ENCODE measurements around the gene FBXO8.

FBXO8 gene

DNA sequence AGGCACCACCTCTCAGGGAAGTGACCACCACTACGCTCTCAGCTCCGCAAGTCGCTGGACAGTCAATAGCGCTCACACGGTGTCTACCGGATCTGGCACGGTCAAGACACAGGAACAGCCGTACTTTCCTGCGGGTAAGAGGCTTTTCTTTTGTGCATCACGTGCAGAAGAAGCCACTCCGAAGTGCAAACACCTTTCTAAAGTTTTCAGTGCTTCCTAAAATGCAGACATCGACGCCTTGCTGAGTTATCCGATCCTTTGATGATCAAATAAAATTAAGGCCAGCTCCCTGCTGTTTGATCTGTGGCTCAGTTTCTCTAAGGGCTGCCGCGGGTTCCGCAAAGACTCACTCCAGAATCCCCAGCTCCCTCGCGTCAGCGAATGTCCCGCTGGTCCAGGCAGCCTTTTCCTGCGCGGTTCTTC is 71.8 kb downstream of the FBXO8 start:
- Mint-ChIP-seq H3K27me3 (peaks cover 85% of the 10 kb centered on the region), H3K9me3 (no peaks in the 10 kb centered on the region), H3K36me3 (ENCODE audit: insufficient read depth) (peaks cover 11% of the 10 kb centered on the region), H3K4me3 (peak overlapping the region; percentile 29), H3K27ac (ENCODE audit: low read depth) (no peak overlapping the region), H3K4me1 (peaks cover 36% of the 10 kb centered on the region)
- DNase-seq (ENCODE audit: low spot score in 2 of 2) (no peak), ATAC-seq (replicated peaks; ENCODE audit: extremely low read depth, poor library complexity, severe bottlenecking) (no peak)

DNA sequence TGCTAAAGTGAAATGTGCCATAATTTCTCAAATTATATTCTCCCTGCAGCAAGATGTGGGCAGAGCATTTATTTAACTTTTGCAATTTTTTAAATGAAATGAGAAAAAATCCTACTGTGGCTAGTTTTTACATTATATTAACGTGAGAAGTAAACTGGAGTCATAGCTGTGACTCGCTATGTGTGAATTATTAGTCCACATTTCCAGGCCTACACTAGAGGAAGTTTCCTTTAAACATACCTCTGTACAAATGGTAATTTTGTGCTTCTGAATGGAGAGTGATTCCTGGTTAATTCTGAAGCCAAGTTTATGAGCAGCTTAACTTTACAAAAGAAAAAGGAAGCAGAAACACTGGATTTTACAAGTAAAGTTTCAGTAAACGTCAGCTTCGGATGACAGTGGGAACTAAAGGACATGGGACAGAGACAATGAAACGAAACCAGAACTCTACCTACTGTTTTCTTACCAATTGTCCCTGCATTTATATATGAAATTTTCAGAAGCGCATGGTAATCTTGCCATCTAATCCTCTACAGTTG is 72.4 kb downstream of the FBXO8 start:
- DNase-seq (ENCODE audit: low spot score in 2 of 2) = no peak
- Mint-ChIP-seq H3K27ac (ENCODE audit: low read depth) (no peak overlapping the region), H3K36me3 (ENCODE audit: insufficient read depth) (peaks cover 8% of the 10 kb centered on the region), H3K4me1 (peaks cover 29% of the 10 kb centered on the region), H3K9me3 (no peaks in the 10 kb centered on the region), H3K4me3 (no peak overlapping the region), H3K27me3 (peaks cover 85% of the 10 kb centered on the region)
- no peak for ATAC-seq (replicated peaks; ENCODE audit: extremely low read depth, poor library complexity, severe bottlenecking)

DNA sequence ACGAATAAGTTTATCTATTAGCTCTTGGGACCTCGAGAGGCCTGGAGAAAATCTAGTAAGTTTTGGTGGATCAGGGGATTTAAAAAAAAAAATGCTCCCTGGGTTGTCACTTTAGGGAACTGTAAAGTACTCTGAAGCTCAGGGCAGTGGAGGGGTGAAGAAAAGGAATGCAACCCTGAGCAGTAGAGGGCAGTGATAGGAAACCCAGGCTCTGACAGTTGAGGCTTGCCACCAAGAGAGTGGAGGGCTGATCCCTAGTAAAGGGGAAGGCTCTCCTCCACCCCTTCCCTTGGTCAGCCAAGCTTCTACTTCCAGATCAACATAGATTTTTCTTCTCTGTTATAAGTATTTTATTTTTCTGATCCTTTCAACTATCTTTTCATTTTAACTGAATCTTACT is 73.1 kb downstream of the FBXO8 start:
- no peak for ATAC-seq (replicated peaks; ENCODE audit: extremely low read depth, poor library complexity, severe bottlenecking)

DNA sequence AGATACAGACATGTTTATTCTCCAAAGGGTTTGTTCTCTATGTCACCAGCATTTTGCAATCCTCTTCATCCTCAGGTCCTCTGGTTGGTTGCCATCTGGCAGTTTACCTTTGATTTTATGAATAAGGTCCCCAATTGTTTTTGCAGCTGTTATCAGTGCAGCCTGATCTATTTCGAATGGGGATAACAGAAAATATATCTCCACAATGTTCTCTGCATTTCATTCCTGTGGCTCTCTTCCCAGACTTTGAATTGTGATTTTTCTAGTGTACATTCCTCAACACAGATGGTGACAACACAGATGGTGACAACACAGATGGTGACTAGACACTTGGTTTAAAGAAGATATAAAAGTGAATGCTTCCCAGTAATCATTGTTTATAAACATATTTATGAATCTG is 74.1 kb downstream of the FBXO8 start:
- ATAC-seq (replicated peaks; ENCODE audit: extremely low read depth, poor library complexity, severe bottlenecking) (no peak), DNase-seq (ENCODE audit: low spot score in 2 of 2) (no peak)
- no peak overlapping the region for H3K4me3 Mint-ChIP-seq
- no peak overlapping the region for H3K27ac Mint-ChIP-seq (ENCODE audit: low read depth)
- no peaks in the 10 kb centered on the region for H3K9me3 Mint-ChIP-seq
- H3K36me3 Mint-ChIP-seq (ENCODE audit: insufficient read depth) = peaks cover 4% of the 10 kb centered on the region
- peaks cover 19% of the 10 kb centered on the region for H3K4me1 Mint-ChIP-seq
- peaks cover 84% of the 10 kb centered on the region for H3K27me3 Mint-ChIP-seq

More for the DNA sequence above, 73.1 kb downstream of the FBXO8 start:
- no peak for DNase-seq (ENCODE audit: low spot score in 2 of 2)
- no peak overlapping the region for H3K27ac Mint-ChIP-seq (ENCODE audit: low read depth)
- H3K36me3 Mint-ChIP-seq (ENCODE audit: insufficient read depth) = peaks cover 8% of the 10 kb centered on the region
- peaks cover 85% of the 10 kb centered on the region for H3K27me3 Mint-ChIP-seq
- peaks cover 26% of the 10 kb centered on the region for H3K4me1 Mint-ChIP-seq
- no peak overlapping the region for H3K4me3 Mint-ChIP-seq
- no peaks in the 10 kb centered on the region for H3K9me3 Mint-ChIP-seq

DNA sequence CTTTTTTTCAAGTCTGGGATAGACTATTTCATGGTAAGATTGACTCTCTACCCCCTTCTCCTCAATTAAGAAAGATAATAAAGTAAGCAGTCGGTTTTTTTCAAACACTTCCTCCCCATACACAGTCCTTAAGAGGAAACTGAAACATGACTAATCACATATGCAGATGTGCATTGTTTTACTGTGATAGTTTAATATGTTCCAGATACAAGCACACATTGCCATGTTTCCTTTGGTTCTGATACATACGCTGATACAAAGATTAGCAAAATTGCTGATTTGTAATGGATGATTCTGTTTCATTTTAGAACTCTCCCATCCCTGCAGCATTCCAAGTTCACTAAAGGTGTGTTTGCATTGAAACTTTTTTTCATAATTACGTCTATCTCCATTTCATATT is 76.1 kb downstream of the FBXO8 start:
- H3K4me3 Mint-ChIP-seq = no peak overlapping the region
- peaks cover 11% of the 10 kb centered on the region for H3K4me1 Mint-ChIP-seq
- ATAC-seq (replicated peaks; ENCODE audit: extremely low read depth, poor library complexity, severe bottlenecking) (no peak), DNase-seq (ENCODE audit: low spot score in 2 of 2) (no peak)
- H3K27me3 Mint-ChIP-seq = peaks cover 68% of the 10 kb centered on the region
- H3K9me3 Mint-ChIP-seq = no peaks in the 10 kb centered on the region
- H3K36me3 Mint-ChIP-seq (ENCODE audit: insufficient read depth) = peaks cover 4% of the 10 kb centered on the region
- H3K27ac Mint-ChIP-seq (ENCODE audit: low read depth) = no peak overlapping the region

DNA sequence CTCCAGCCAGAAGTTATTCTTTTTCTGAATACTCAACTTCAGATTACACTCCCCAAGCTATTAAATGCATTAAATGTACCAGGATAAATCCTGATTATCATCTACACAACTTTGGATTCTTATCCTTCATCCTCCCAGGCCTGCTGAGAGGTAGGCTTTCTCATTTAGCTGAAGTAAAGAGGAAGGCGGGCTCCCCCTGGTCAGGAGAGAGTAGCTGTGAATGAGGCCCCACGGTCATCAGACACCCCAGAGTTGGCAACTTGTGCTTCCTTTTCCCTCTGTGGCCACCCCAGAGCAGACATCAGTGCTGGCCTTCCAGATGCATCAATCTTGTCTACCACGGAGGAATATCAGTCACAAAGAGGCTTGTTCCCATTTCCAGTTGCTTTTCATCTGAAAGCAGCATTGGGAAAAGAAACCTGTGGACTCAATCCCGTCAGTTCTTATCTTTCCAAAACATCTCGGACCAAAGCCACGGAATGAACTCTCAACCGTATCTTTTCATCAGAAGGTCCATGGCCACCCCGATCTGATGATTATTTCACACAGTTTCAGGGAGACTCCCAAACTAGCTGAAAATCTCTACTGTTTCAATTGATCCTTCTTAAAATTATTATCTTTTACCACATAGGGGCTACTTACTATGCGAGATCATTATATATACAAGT is 79.2 kb downstream of the FBXO8 start:
- H3K9me3 Mint-ChIP-seq = no peaks in the 10 kb centered on the region
- DNase-seq (ENCODE audit: low spot score in 2 of 2) = no peak
- ATAC-seq (replicated peaks; ENCODE audit: extremely low read depth, poor library complexity, severe bottlenecking) = no peak
- peaks cover 45% of the 10 kb centered on the region for H3K27me3 Mint-ChIP-seq
- H3K27ac Mint-ChIP-seq (ENCODE audit: low read depth) = no peak overlapping the region
- H3K4me3 Mint-ChIP-seq = no peak overlapping the region
- no peaks in the 10 kb centered on the region for H3K36me3 Mint-ChIP-seq (ENCODE audit: insufficient read depth)
- no peaks in the 10 kb centered on the region for H3K4me1 Mint-ChIP-seq

DNA sequence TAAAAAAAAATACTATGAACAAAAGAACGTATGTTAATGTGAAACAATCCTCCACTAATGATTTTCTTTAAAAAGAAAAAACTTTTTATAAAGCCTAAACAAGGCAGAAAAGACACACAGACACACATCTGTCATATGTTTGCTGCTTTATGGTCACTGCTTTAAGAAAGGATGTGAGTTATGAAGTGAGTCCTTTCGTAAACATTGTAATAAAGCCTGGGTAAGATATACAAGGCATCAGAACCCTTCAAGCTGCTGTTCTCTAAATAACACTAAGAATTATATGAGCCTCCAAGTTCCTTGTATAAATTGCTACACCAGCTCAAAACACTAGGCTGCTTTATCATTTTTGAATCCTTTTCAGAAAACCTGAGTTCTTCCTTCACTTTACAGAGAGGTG is 81.6 kb downstream of the FBXO8 start:
- DNase-seq (ENCODE audit: low spot score in 2 of 2) (no peak), ATAC-seq (replicated peaks; ENCODE audit: extremely low read depth, poor library complexity, severe bottlenecking) (no peak)
- H3K27me3 Mint-ChIP-seq = peaks cover 58% of the 10 kb centered on the region
- no peak overlapping the region for H3K27ac Mint-ChIP-seq (ENCODE audit: low read depth)
- no peaks in the 10 kb centered on the region for H3K4me1 Mint-ChIP-seq
- no peaks in the 10 kb centered on the region for H3K9me3 Mint-ChIP-seq
- H3K4me3 Mint-ChIP-seq = no peak overlapping the region
- H3K36me3 Mint-ChIP-seq (ENCODE audit: insufficient read depth) = no peaks in the 10 kb centered on the region

DNA sequence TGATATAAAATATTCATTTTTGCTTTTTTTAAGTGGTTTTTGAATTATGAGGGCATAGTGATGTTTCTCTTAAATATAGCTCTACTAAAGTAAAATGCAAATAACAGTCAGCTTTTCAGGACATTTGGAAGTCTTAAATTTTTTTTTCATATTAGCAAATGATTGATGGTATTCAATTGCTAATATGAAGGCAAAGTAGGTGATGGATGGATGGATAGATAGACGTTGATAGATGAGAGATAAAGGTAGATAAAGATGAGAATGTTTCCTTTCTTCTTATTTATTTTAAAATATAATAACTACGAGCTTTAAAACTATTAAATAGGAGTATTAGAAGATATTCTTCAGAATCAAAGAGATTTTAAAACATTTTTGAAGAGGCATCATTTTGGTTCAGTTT is 83.7 kb downstream of the FBXO8 start:
- H3K4me1 Mint-ChIP-seq = no peaks in the 10 kb centered on the region
- ATAC-seq (replicated peaks; ENCODE audit: extremely low read depth, poor library complexity, severe bottlenecking) (no peak), DNase-seq (ENCODE audit: low spot score in 2 of 2) (no peak)
- H3K9me3 Mint-ChIP-seq = no peaks in the 10 kb centered on the region
- no peak overlapping the region for H3K27ac Mint-ChIP-seq (ENCODE audit: low read depth)
- H3K27me3 Mint-ChIP-seq = peaks cover 51% of the 10 kb centered on the region
- H3K36me3 Mint-ChIP-seq (ENCODE audit: insufficient read depth) = no peaks in the 10 kb centered on the region
- H3K4me3 Mint-ChIP-seq = no peak overlapping the region

DNA sequence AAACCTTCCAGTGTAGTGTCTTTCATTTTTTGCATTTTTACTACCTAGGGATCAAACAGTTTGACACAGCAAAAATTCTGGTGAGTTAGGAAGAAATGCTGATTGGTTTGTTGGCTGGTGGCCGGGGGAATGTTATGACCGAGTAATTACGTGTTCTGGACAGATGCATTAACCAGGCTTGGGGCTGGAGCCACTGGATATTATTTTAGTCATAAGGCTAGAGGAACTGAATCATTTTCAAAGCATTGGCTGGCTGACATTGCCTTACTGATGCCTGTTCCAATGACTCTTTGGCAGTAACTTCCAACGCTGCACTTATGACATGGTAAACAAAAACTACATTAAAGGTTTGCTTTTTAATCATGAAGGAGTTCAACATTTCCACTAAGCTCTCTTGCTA is 84.6 kb downstream of the FBXO8 start:
- ATAC-seq (replicated peaks; ENCODE audit: extremely low read depth, poor library complexity, severe bottlenecking) (no peak), DNase-seq (ENCODE audit: low spot score in 2 of 2) (no peak)
- Mint-ChIP-seq H3K9me3 (no peaks in the 10 kb centered on the region), H3K27ac (ENCODE audit: low read depth) (no peak overlapping the region), H3K27me3 (peaks cover 50% of the 10 kb centered on the region), H3K4me1 (no peaks in the 10 kb centered on the region), H3K36me3 (ENCODE audit: insufficient read depth) (no peaks in the 10 kb centered on the region), H3K4me3 (no peak overlapping the region)

DNA sequence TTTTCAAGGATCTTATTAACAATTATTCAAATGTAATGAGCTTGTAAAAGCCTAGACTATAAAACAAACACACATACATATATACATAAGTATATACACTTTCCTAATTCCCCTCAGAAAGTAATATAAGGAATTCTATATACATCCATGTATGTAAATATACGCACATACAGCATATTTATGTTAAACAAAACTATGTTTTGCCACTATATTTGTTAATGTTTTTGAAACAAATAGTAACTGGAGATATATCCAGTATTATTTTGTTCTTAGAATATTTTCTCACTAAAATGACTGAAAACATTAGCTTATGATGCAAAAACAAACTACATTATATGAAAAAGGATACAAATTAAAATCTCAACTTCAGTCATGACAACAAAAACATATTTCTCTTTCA is 85.1 kb downstream of the FBXO8 start:
- Mint-ChIP-seq H3K4me3 (no peak overlapping the region), H3K9me3 (no peaks in the 10 kb centered on the region), H3K27me3 (peaks cover 54% of the 10 kb centered on the region), H3K4me1 (no peaks in the 10 kb centered on the region), H3K27ac (ENCODE audit: low read depth) (no peak overlapping the region), H3K36me3 (ENCODE audit: insufficient read depth) (no peaks in the 10 kb centered on the region)
- DNase-seq (ENCODE audit: low spot score in 2 of 2) = no peak
- ATAC-seq (replicated peaks; ENCODE audit: extremely low read depth, poor library complexity, severe bottlenecking) = no peak

DNA sequence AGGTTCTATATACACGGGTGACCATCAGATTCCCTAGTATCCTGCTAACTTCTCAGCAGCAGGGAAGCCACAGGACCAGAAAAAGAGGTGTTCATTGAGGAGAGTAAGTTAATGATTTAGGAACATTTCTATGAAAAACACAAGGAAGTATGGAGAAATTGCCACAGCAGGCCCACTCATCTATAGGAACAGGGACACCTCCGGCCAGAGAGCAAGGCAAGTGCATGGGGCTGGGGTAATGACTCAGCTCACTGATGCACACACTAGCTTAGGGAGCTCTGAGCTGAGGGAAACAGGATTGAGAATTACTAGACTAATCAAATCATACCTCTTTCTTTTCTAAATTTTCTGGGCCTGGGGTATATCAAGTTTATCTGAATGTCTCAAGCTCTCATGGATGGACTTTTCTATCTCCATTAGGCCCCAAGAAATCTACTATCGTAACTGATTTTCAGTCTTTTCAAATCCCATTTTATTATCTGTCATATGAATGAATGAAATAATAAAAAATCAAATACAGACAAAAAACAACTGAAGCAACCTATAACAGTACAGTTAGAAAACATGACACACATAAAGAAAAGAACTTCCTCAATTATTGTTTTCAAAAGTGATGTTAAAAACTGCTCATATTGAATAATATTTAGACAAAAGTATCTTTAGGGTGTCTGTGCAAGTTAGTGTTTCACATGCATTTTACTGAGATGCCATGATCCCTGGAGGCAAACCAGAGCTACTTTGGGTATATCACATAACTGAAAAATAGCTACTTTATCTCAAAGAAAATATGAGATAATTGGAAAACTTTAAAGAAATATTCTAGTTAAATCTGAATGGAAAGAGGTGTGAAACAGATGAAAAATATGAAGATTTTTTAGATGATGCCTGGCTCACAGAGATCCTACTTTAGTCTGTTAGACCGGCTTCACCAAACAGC is 89.8 kb downstream of the FBXO8 start:
- H3K36me3 Mint-ChIP-seq (ENCODE audit: insufficient read depth) = no peaks in the 10 kb centered on the region
- H3K9me3 Mint-ChIP-seq = no peaks in the 10 kb centered on the region
- peaks cover 53% of the 10 kb centered on the region for H3K27me3 Mint-ChIP-seq
- DNase-seq (ENCODE audit: low spot score in 2 of 2) = no peak
- H3K27ac Mint-ChIP-seq (ENCODE audit: low read depth) = no peak overlapping the region
- no peak for ATAC-seq (replicated peaks; ENCODE audit: extremely low read depth, poor library complexity, severe bottlenecking)
- no peak overlapping the region for H3K4me3 Mint-ChIP-seq
- H3K4me1 Mint-ChIP-seq = no peaks in the 10 kb centered on the region

DNA sequence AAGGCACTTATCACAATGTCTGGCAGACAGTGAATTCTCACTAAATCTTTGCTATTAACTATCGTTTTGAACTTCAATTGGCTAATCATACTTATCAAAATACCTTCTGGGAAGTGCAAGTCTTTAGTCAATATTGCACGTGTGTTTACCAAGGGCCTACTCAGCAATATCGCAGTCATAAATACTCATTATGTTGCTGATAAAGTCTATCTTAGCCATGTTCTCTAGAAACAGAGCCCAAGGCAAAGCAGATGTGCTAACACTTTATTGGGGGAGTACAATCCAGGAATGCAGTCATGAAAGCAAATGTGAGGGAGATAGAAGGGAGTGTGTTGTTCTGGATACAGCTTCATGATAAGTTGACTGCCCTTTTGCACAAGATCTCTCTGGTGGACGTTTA is 90.5 kb downstream of the FBXO8 start:
- no peaks in the 10 kb centered on the region for H3K9me3 Mint-ChIP-seq
- no peaks in the 10 kb centered on the region for H3K4me1 Mint-ChIP-seq
- peaks cover 46% of the 10 kb centered on the region for H3K27me3 Mint-ChIP-seq
- DNase-seq (ENCODE audit: low spot score in 2 of 2) (no peak), ATAC-seq (replicated peaks; ENCODE audit: extremely low read depth, poor library complexity, severe bottlenecking) (no peak)
- no peak overlapping the region for H3K27ac Mint-ChIP-seq (ENCODE audit: low read depth)
- no peak overlapping the region for H3K4me3 Mint-ChIP-seq
- H3K36me3 Mint-ChIP-seq (ENCODE audit: insufficient read depth) = no peaks in the 10 kb centered on the region

All from central memory CD8-positive, alpha-beta T cell (primary cell).